ENCODE measurements around the gene CACHD1.

The CACHD1 gene

DNA sequence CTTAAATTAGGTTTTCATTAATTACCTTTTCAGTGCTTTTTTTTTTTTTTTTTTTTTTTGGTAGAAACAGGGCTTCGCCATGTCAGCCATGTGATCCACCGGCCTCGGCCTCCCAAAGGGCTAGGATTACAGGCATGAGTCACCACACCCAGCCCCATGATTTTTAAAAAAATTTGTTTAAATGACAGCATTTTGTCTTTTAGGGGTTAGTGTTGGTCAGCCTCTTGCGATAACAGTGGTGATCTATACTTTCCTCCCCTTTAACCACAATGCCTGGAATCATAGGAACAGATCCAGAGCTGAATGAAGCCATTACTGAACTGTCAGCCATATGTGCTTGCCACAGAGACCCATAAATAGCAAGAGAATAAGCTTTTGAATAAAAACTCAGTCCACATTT lies 73.9 kb downstream of the CACHD1 start:
- TF ChIP-seq, protein P1, sequence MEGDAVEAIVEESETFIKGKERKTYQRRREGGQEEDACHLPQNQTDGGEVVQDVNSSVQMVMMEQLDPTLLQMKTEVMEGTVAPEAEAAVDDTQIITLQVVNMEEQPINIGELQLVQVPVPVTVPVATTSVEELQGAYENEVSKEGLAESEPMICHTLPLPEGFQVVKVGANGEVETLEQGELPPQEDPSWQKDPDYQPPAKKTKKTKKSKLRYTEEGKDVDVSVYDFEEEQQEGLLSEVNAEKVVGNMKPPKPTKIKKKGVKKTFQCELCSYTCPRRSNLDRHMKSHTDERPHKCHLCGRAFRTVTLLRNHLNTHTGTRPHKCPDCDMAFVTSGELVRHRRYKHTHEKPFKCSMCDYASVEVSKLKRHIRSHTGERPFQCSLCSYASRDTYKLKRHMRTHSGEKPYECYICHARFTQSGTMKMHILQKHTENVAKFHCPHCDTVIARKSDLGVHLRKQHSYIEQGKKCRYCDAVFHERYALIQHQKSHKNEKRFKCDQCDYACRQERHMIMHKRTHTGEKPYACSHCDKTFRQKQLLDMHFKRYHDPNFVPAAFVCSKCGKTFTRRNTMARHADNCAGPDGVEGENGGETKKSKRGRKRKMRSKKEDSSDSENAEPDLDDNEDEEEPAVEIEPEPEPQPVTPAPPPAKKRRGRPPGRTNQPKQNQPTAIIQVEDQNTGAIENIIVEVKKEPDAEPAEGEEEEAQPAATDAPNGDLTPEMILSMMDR (IDR thresholded peaks at IDR 0.05; ENCODE audit: insufficient read depth, missing control alignments), result no peak
- FAIRE-seq (no peak), DNase-seq (ENCODE audit: insufficient read length, low spot score) (no peak)

DNA sequence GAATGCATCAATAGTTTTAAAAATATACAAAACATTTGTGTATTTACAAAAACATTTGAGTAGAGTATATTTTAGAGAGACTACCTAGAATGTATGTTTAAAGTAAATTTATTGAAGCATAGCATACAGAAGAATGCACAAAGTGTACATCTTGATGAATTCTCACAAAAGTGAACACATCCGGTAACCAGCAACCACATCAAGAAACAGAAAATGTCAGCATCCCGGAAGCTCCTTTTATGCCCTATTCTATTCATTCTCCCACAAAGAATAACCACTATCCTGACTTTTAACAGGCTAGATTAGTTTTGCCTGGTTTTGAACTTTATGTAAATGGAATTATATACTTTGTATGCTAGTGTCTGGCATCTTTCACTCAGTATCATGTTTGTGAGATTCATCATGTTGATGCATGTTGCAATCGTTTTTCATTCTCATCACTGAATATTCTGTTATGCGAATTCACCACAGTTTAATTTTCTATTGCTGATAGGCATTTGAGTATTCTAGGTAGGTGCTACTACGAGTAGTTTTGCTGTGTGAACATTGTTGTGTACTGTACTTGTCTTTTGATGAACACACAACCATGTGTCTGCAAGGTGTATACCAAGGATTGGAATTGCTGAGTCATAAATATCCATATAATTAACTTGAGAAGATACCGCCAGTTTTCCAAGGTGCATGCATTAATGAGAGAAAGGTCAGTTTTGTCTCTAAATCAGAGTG lies 75.4 kb downstream of the CACHD1 start:
- DNase-seq (ENCODE audit: insufficient read length, low spot score) (no peak), FAIRE-seq (peak; percentile 6)
- TF ChIP-seq, protein P1 (IDR thresholded peaks at IDR 0.05; ENCODE audit: insufficient read depth, missing control alignments), result no peak

DNA sequence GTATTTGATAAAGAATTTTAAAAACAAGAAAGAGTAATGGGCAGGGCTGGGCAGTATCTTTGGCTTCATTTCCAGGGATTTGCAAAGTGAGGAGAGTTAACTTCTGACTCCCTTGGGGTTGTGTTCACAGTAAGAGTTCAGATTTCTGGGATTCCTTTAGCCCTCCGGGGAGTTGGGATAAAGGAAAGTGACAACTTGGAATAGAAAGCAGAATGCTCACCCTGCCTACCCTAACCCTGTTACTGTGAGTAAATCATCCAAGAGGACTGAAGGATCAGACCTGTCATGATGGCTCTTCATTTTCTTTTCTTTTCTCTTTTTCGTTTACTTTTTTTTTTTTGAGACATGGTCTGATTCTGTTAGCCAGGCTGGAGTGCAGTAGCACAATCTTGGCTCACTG lies 76.1 kb downstream of the CACHD1 start:
- FAIRE-seq, result no peak
- DNase-seq (ENCODE audit: insufficient read length, low spot score), result no peak
- TF ChIP-seq, protein P1 (IDR thresholded peaks at IDR 0.05; ENCODE audit: insufficient read depth, missing control alignments), result no peak

DNA sequence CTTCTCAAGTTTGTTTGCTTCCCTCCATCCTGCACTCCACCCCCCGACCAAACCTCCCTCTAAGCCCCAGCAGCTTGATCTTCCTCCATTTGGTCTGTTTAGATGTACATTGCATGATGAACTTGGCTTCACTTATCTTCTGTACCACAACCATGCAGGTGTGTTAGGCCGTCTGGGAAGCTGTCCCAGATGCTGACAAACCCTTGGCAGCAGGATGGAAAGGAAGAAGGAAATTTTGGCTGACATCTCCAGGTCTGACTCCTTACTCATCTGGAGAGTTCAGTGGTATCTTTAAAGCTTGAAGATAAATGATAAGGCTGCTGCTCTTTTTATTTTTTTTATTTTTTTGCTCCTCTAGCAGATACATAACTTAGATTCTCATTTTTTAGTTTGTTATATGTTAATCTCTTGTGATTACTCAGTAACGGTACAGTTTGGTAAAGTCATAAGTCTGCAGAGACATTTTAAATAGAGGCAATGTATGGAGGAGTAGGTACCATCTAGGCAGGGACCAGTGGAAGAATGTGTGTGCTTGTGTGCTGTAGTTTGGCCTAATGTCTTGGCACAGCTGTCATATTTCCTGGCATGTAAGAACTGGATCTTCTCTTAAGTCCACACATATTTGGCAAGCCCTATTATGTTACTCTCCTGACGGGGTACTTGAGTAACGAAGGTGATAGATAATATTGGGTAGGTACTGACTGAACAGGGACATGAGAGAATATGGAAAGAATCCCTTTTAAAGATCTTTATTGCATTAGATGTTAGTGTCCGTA lies 79.7 kb downstream of the CACHD1 start:
- DNase-seq (ENCODE audit: insufficient read length, low spot score), result no peak
- TF ChIP-seq, protein P1 (IDR thresholded peaks at IDR 0.05; ENCODE audit: insufficient read depth, missing control alignments), result no peak
- FAIRE-seq, result no peak

DNA sequence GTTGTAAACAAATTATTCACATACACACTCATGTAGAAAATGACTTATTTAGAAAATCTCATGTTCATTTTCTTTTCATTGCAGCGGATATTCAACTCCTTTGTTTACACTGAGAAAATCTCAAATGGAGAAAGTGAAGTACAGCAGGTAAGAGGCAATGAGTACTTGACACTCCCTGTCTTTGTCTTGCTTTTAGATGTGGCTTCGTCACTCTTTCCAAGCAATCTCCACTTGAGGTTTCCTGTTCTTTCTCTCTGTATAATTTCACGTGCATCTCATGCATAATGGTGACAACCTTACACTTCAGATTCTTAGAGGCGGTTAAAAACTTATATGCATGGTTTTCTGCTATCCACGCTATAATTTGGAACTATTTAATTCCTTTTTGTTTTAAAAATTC lies 80.6 kb downstream of the CACHD1 start:
- DNase-seq (ENCODE audit: insufficient read length, low spot score) (no peak), FAIRE-seq (no peak)
- TF ChIP-seq, protein P1 (IDR thresholded peaks at IDR 0.05; ENCODE audit: insufficient read depth, missing control alignments), result no peak

DNA sequence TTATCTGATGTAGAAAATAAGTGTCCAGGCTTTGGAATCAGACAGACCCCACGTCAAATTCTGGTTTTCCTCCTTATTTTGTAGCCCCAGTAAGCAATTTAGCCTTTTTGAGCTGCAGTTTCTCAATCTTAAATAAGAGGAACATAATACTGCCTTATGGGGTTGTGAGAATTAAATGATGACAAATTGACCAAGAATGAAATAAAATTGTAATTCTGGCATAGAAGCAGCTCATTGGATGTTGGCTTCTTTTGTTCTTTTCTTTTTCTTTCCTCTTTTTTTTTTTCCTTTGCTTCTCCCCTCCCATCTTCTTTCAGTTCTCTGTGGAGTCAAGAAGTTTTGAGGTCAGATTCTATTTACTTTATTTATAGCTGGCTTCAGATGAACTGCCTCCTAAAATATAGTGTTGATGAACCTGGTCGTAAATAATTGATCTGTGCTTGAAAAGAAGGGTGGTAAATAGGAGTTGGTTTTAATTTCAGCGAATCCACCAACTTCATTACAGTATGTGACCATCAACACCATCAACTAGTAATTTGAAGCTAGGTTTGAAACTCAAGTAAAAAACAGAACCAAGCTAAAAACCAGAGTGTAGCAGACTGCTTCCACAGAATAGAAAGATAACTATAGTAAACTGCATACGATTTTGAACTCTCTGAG lies 81.1 kb downstream of the CACHD1 start:
- no peak for FAIRE-seq
- TF ChIP-seq, protein P1 (IDR thresholded peaks at IDR 0.05; ENCODE audit: insufficient read depth, missing control alignments), result no peak
- DNase-seq (ENCODE audit: insufficient read length, low spot score), result no peak

Data from D721Med (cell line).